ENCODE results near the gene NGB. TPM values are rescaled to one million over a fixed set of nuclear protein-coding genes. Genes with fewer than 3 reads are reported as not detected.

NGB gene
- total RNA-seq, 4 donors from 2014 or later, result not detected

GRCh38 chr14:77259025-77259715 lies 11.8 kb downstream of the NGB start:
- no peaks in the 10 kb centered on the region for H3K36me3 ChIP-seq
- H3K27ac ChIP-seq, result no peak overlapping the region
- intact Hi-C loops (cut with DNase I; ENCODE audit: low total_unique reads), result no loop called here
- DNase-seq, result no peak
- no peak overlapping the region for H3K4me3 ChIP-seq
- H3K27me3 ChIP-seq, result no peaks in the 10 kb centered on the region
- H3K4me1 ChIP-seq, result no peaks in the 10 kb centered on the region
- TF ChIP-seq CTCF (IDR thresholded peaks at IDR 0.05), result no peak
- TF ChIP-seq POLR2A (IDR thresholded peaks at IDR 0.05), result no peak
- H3K9me3 ChIP-seq, result no peaks in the 10 kb centered on the region

GRCh38 chr14:77258566-77258965 lies 12.4 kb downstream of the NGB start:
- Histone ChIP-seq H3K4me1 (no peaks in the 10 kb centered on the region), H3K9me3 (no peaks in the 10 kb centered on the region), H3K27me3 (no peaks in the 10 kb centered on the region), H3K4me3 (no peak overlapping the region), H3K27ac (no peak overlapping the region), H3K36me3 (no peaks in the 10 kb centered on the region)
- DNase-seq, result no peak
- intact Hi-C loops (cut with DNase I; ENCODE audit: low total_unique reads), result no loop called here
- TF ChIP-seq CTCF (IDR thresholded peaks at IDR 0.05) (no peak), POLR2A (IDR thresholded peaks at IDR 0.05) (no peak)

GRCh38 chr14:77257700-77258099 lies 13.3 kb downstream of the NGB start:
- intact Hi-C loops (cut with DNase I; ENCODE audit: low total_unique reads), result no loop called here
- no peak for TF ChIP-seq CTCF (IDR thresholded peaks at IDR 0.05)
- TF ChIP-seq POLR2A (IDR thresholded peaks at IDR 0.05), result no peak

GRCh38 chr14:77256694-77257093 lies 14.3 kb downstream of the NGB start:
- no peak overlapping the region for H3K27ac ChIP-seq
- no peak for DNase-seq
- no peaks in the 10 kb centered on the region for H3K27me3 ChIP-seq
- no peaks in the 10 kb centered on the region for H3K36me3 ChIP-seq
- no peak for TF ChIP-seq POLR2A (IDR thresholded peaks at IDR 0.05)
- TF ChIP-seq CTCF (IDR thresholded peaks at IDR 0.05), result no peak
- no peaks in the 10 kb centered on the region for H3K9me3 ChIP-seq
- no peaks in the 10 kb centered on the region for H3K4me1 ChIP-seq
- intact Hi-C loops (cut with DNase I; ENCODE audit: low total_unique reads), result no loop called here
- no peak overlapping the region for H3K4me3 ChIP-seq

More at GRCh38 chr14:77257700-77258099, 13.3 kb downstream of the NGB start:
- Histone ChIP-seq H3K27me3 (no peaks in the 10 kb centered on the region), H3K4me1 (no peaks in the 10 kb centered on the region), H3K4me3 (no peak overlapping the region), H3K9me3 (no peaks in the 10 kb centered on the region), H3K27ac (no peak overlapping the region), H3K36me3 (no peaks in the 10 kb centered on the region)
- no peak for DNase-seq

GRCh38 chr14:77253333-77254190 lies 17.4 kb downstream of the NGB start:
- Histone ChIP-seq H3K4me3 (no peak overlapping the region), H3K9me3 (no peaks in the 10 kb centered on the region)
- TF ChIP-seq CTCF (IDR thresholded peaks at IDR 0.05) (no peak), POLR2A (IDR thresholded peaks at IDR 0.05) (no peak)

More at GRCh38 chr14:77253333-77254190, 17.4 kb downstream of the NGB start:
- Histone ChIP-seq H3K36me3 (no peaks in the 10 kb centered on the region), H3K4me1 (no peaks in the 10 kb centered on the region), H3K27me3 (no peaks in the 10 kb centered on the region), H3K27ac (no peak overlapping the region)
- intact Hi-C loops (cut with DNase I; ENCODE audit: low total_unique reads), result no loop called here
- DNase-seq, result no peak
